Measurements from ENCODE around the gene ELOA.

Gene ELOA

GRCh38 chr1:23718482-23718881, 24.8 kb upstream of the ELOA start:
- Histone ChIP-seq H3K4me1 (ENCODE audit: control insufficient read depth, insufficient read depth, low read length) (0 out of 2 replicates have a peak, but pooled peaks cover 2% of the 10 kb centered on the region), H3K9me3 (ENCODE audit: control insufficient read depth, insufficient read depth, low read depth, low read length) (no peaks in the 10 kb centered on the region), H3K4me3 (ENCODE audit: low read depth, low read length) (no peak overlapping the region), H3K36me3 (ENCODE audit: control insufficient read depth in 2 of 2, insufficient read depth in 1 of 2, low read length in 2 of 2) (peaks cover 0 to 5% of the 10 kb centered on the region in 2 experiments; a peak in 1 of 3 replicates), H3K27ac (ENCODE audit: extremely low read depth, low read depth, low read length) (no peak overlapping the region)
- POLR2A ChIA-PET = no interaction called here
- CTCF ChIA-PET = interaction anchor here (0.7 to 2.0 kb wide), 11 partner anchors 8 to 574 kb away, joined by 3 to 6 read pairs (median 3); no protein-coding TSS in a partner anchor
- TF ChIP-seq ZNF600 (tag by site-specific recombination; IDR thresholded peaks at IDR 0.05) = 0 out of 2 replicates have a peak, but pooled peaks have one; percentile 23
- peak; percentile 20; the same call in 1 of the 2 replicates for TF ChIP-seq ZNF707 (tag by site-specific recombination; IDR thresholded peaks at IDR 0.05)
- TF ChIP-seq ZNF398 (tag by site-specific recombination; IDR thresholded peaks at IDR 0.05) = no peak
- peak; percentile 39 for TF ChIP-seq CTCF (tag by site-specific recombination; IDR thresholded peaks at IDR 0.05)
- TF ChIP-seq ZIC2 (tag by site-specific recombination; IDR thresholded peaks at IDR 0.05) = no peak
- no peak for TF ChIP-seq ZNF692 (tag by site-specific recombination; IDR thresholded peaks at IDR 0.05)
- TF ChIP-seq ZNF510 (tag by site-specific recombination; IDR thresholded peaks at IDR 0.05; ENCODE audit: insufficient replicate concordance) = no peak
- 0 out of 2 replicates have a peak, but pooled peaks have one; percentile 21 for TF ChIP-seq IKZF3 (tag by site-specific recombination; IDR thresholded peaks at IDR 0.05)
- no peak for TF ChIP-seq PRDM10 (tag by site-specific recombination; IDR thresholded peaks at IDR 0.05)
- no peak for TF ChIP-seq PBX3 (CRISPR knock-in tag; IDR thresholded peaks at IDR 0.05)
- TF ChIP-seq ZNF133 (tag by site-specific recombination; IDR thresholded peaks at IDR 0.05) = no peak
- TF ChIP-seq REST (tag by site-specific recombination; IDR thresholded peaks at IDR 0.05) = no peak
- TF ChIP-seq ZNF548 (tag by site-specific recombination; IDR thresholded peaks at IDR 0.05) = no peak
- TF ChIP-seq ZBTB17 (tag by site-specific recombination; IDR thresholded peaks at IDR 0.05) = peak; percentile 57; the same call in 1 of the 2 replicates
- no peak for TF ChIP-seq ZBTB1 (tag by site-specific recombination; IDR thresholded peaks at IDR 0.05)
- 0 out of 2 replicates have a peak, but pooled peaks have one; percentile 26 for TF ChIP-seq EGR2 (tag by site-specific recombination; IDR thresholded peaks at IDR 0.05; ENCODE audit: low read depth)
- no peak for TF ChIP-seq SALL2 (tag by site-specific recombination; IDR thresholded peaks at IDR 0.05; ENCODE audit: borderline replicate concordance)
- TF ChIP-seq MZF1 (tag by site-specific recombination; IDR thresholded peaks at IDR 0.05; ENCODE audit: borderline replicate concordance) = no peak
- peak; percentile 39; the same call in 1 of the 2 replicates for TF ChIP-seq ZFHX2 (tag by site-specific recombination; conservative IDR thresholded peaks at IDR 0.05)
- TF ChIP-seq ZNF776 (tag by site-specific recombination; IDR thresholded peaks at IDR 0.05; ENCODE audit: borderline replicate concordance) = no peak
- TF ChIP-seq ZNF341 (tag by site-specific recombination; IDR thresholded peaks at IDR 0.05; ENCODE audit: low read depth) = peak; percentile 64; the same call in 1 of the 2 replicates
- no peak for TF ChIP-seq YY1 (tag by site-specific recombination; IDR thresholded peaks at IDR 0.05)
- TF ChIP-seq ZBTB8A (tag by site-specific recombination; IDR thresholded peaks at IDR 0.05) = no peak
- TF ChIP-seq PRDM1 (tag by site-specific recombination; IDR thresholded peaks at IDR 0.05) = peak; percentile 85
